ENCODE results near the gene GNE.
A peak's percentile ranks its signal among the peaks of the same experiment; 100 is the strongest.
"Not testable (repeated sequence)": the region's sequence is repeated elsewhere in the genome, so short reads cannot be mapped to it uniquely, and the experiment has no call there.

The GNE gene

DNA sequence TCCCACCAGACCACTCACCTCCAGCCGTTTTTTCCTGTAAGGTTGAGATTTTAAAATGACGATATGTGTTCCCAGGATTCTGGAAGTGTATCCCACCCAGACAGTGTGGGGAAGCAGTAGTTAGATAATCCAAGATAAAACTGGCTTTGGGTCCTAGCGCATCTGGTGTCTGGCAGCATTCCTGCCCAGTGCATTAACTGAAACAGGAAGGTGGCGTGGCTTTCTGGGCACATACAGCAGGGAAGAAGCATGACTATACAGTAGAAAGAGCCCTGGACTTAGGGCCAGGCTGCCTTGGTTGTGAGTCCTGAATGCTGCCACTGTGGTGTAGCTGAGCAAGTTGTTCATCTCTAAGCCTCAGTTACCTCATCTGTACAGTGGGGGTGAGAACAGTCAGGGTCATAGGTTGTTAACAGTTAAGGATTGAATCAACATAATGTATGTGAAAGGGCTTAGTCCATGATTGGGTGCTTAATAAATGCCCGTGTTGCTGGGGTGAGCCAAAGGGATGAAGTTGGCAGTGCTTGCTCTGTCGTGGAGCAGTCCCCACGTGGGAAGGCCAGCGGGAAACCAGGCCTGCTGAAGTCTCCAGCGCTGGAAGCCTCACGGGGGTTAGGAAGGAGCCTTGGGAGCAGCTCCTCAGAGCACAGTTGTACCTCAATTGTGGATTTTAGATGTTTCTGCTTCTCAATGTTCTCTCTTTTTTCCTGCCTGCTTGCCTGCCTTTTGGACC lies 49.6 kb downstream of the GNE start:
- no peak for DNase-seq (ENCODE audit: low read depth in 2 of 3, low spot score in 2 of 3)

DNA sequence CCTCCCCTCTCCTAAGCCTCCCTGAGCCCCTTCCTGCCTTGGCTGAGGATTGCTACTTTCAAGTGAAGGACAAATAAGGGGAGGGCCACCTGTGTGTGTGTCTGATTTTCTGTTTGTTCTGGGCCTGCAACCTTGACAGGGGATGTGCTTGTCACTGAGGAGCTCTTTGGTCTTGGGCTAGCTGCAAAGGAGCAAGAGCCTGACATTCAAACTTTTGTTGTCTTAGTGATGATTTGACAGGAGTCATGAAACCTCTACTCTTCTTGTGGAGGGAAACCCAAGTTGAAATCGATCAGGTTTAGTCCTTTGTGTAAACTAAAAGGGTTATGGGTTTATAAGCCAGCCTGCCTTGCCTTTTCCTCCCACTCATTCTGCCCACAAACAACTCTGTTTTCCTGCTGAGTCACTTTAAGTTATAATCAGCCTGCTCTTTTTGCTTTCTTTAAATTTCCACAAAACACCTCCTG lies 50.7 kb downstream of the GNE start:
- no peak for DNase-seq (ENCODE audit: low read depth in 2 of 3, low spot score in 2 of 3)

DNA sequence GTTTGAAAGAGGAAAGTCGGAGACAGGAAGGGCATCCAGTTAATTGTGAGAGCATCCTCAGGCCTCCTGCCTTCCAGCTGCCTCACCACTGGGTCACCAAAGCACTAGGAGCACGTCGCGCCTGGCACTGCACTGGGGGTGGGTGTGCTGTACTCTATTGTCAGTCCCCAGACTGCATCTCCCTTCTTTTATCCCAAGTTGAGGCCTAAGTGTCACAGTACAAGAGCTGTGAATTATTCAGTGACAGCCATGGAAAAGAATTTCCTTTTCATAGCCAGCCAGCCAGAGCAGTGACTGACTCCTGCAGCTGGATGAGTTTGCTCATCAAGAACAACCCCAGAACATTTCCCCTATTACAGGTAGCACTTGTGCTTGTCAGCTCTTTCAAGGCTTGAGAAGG lies 51.2 kb downstream of the GNE start:
- DNase-seq (ENCODE audit: low read depth in 2 of 3, low spot score in 2 of 3), result no peak

DNA sequence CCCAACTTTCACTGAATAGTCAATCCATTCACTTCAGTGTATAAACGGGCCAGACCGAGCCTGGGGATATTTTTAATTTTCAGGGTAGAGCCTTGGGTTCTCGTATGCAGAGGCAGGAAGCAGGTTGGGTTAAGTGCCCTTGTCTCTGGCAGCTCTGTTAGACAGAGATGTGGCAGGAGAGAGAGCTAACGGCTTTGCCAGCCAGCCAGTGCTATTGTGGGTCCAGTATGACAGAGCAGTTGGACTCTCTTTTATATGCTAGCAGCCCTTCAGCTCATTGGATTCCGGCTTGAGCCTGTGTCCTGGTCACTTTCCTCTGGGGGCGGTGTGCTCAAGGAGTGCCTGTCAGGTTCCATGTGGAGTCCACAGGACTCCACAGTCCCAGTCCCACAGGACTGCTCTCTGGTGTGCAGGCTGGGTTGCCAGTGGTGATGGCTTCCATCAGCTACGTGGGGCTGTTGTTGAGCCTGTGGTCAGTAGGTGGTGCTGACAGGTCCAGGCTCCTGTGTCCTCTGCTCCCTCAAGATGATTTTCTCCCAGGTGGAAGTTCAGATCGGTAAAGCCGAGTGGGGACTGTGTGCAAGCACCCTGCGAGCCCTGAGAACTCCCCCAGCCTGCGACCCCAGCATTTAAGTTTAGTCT lies 53.2 kb downstream of the GNE start:
- DNase-seq (ENCODE audit: low read depth in 2 of 3, low spot score in 2 of 3), result no peak

DNA sequence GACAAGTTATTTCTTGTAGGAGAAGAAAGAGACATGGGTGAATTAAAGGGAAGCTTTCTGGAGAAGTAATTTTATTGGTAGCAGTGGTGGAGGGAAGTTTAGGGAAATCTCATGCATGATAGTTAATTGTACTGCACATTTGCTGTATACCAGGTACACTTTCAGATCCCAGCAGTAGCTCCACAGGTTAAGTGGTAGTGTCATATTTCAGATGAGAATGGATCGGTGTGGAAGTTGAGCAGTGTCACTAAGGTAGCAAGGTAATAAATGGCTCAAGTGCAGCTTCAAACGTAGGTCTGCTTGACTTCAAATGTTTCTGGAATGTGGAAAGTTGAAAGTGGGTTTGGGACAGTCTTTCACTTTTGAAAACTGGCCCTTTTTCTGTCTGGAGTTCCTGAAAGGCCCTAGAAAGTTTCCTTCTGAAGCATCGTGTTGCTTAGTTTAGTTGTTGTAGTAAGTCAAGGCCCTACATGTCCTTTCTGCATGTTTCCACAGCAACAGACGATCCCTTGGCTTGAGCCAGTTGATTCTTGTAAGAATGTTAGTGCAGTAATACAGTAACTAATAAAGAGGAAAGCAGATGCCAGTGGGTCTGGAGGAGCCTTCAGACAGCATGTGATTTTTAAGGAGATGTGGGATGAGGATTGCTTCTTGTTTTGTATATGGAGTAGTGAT lies 63.8 kb downstream of the GNE start:
- DNase-seq (ENCODE audit: low read depth in 2 of 3, low spot score in 2 of 3), result no peak

DNA sequence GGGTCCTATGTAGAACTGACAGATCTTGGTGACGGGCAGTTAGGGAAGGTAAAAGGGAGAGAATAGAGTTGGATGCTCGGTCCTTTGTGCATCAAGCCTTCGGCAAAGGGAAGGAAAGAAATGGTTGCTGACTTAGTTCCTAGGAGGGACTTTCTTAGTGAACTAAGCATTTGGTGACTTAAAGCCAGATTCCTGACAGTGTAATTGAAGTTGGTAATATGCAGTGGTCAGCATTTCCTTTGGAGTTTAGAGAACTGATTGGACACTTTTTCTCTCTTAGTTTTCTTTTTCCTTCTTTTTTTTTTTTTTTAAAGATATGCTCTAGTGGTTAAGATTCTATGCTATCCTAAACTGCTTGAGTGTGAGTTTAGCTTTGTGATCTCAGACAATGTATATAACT lies 65.2 kb downstream of the GNE start:
- DNase-seq (ENCODE audit: low read depth in 2 of 3, low spot score in 2 of 3), result no peak

DNA sequence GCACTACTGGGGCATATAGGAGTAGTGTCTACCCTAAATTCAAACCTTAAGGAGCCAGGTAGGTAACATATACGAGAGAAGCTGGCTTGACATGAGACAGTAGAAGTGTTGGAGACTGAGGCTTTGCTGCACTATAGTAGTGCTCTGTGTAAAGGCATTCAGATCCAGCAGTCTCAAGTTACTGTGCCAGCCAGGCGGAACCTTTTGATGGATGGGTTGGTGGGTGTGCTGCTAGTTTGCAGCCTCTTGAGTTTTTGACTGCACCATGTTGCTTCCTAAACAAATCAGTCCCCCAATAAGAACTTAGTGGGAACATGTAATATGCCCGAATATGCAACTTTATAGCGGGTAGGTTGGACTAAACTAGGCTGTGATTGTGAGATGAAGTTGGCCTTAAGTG lies 66.1 kb downstream of the GNE start:
- DNase-seq (ENCODE audit: low read depth in 2 of 3, low spot score in 2 of 3), result no peak

DNA sequence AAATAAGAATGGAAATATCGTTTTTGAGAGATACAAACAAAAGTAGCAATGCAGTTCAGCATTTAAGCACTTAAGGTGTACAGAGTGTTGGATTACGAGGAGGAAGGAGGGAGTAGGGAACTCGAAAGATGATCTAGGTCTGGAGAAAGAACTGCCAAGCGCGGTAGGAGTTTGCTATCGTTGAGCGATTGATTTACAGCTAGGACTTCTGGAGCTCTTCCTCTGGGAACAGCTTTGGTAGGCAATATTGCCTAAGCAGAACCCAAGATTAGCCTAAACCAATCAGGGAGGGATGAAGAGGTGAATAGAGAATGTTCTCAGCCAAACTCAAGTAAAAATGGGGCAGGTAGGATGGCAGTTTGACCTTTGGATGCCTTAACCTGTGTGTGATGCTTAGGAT lies 66.6 kb downstream of the GNE start:
- DNase-seq (ENCODE audit: low read depth in 2 of 3, low spot score in 2 of 3), result no peak

DNA sequence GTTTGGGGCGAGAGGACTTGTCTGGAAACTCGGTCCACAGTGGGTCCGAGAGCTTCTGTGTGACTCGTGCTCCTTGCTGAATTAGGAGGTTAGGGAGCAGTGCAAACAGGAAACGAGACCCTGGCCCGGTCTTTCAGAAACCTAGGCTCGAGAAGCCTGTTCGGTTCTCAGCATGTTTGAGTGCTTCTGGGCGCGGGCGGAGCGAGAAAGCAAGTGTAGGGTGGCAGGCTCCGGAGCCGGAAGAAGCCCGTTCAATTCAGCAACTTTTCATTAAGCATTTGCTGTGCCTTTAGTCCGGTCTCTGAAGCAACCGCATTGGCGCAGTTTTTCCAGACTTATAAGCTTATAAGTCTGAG lies 67.0 kb downstream of the GNE start:
- peak in 1 of 3 experiments; percentile 12 for DNase-seq (ENCODE audit: low read depth in 2 of 3, low spot score in 2 of 3)

DNA sequence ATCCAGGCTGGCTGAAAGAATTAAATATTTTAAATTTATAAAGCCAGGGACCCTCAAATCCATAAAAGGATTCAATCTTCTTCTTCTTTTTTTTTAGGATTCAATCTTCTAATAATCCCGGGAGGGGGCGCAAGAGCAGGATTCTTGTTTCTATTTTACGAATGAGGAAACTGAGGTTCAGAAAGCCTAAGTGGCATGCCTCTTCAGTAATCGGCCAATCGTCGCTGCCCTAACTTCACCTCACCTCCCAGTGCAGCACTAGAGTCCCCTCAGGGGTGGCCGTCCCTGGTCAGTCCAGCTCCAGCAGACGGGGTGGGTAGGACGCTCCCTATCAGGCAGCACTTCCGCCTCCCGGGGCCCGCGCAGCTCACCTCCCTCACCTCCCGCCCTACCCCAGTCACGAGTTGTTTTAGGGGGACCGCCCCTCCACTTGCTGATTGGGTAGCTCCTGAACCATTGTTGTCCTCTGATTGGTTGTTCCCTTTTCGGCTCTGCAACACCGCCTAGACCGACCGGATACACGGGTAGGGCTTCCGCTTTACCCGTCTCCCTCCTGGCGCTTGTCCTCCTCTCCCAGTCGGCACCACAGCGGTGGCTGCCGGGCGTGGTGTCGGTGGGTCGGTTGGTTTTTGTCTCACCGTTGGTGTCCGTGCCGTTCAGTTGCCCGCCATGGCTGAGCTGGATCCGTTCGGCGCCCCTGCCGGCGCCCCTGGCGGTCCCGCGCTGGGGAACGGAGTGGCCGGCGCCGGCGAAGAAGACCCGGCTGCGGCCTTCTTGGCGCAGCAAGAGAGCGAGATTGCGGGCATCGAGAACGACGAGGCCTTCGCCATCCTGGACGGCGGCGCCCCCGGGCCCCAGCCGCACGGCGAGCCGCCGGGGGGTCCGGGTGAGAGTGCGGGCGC lies 67.6 kb downstream of the GNE start, which contains the start of gene CLTA:
Gene CLTA, plus strand, starts transcription at position 534 of the 902 bp plus-strand sequence. Its CDS starts 136 bp downstream, at position 670.
- DNase-seq (ENCODE audit: low read depth in 2 of 3, low spot score in 2 of 3), result peak; percentile 73 to 86 (median 81)

DNA sequence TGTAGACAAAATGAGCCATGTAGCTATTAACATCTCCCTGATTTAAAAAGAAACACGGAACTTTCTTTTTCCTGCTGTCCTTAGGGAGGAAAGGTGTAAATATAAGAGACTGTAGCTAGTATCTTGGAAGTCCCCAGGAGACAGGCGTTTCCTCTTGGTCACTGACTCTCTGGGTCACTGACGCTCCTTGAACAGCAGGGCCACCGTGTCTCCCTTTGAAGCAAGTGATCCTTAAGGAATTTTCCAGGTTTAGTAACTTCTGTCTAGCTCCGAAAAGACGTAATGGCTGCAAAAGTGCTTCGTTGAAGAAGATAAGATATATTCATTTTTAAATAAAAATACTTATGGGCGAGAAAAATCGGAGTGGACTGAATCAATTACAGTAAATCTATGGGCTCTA lies 68.3 kb downstream of the GNE start:
- no peak for DNase-seq (ENCODE audit: low read depth in 2 of 3, low spot score in 2 of 3)

DNA sequence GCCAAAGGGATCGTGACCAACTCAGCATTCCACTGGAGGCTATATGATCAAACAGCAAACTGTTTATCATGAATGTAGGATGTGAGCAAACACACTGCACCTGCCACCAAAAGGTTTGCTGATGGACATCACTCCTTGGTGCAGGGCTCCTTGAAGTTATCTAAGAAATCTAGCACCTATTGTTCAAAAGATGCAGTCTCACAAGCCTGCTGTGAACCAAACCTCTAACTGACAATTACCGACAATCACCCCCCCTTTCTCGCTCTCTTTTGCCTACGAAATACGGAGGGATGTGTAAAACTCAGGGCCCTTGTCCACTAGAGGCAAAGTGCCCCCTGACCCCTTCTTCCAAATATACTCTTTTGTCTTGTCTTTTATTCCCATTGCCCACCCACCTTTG lies 70.0 kb downstream of the GNE start:
- DNase-seq (ENCODE audit: low read depth in 2 of 3, low spot score in 2 of 3), result no peak

DNA sequence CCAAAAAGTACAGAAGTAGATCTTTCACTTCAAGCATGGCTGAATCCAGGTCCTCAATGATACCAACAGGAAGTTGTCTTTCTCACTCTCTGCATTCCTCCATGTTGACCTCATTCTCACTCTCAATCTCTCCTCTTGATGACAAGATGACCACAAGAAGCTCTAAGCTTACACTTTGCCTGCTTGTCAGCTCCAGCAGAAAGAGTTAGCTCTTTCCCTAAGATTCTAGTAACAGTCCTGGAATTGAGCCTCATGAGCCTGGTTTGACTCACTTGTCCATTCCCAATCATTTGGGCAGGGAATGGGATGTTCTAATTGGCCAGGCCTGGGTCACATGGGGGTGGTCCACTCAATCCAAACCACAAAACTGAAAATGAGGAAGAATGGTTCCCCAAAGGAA lies 70.8 kb downstream of the GNE start:
- no peak for DNase-seq (ENCODE audit: low read depth in 2 of 3, low spot score in 2 of 3)

DNA sequence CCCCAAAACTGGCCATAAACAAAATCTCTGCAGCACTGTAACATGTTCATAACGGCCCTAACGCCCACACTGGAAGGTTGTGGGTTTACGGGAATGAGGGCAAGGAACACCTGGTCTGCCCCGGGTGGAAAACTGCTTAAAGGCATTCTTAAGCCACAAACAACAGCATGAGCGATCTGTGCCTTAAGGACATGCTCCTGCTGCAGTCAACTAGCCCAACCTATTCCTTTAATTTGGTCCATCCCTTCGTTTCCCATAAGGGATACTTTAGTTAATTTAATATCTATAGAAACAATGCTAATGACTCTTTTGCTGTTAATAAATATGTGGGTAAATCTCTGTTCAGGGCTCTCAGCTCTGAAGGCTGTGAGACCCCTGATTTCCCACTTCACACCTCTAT lies 78.0 kb downstream of the GNE start:
- not testable (repeated sequence) for DNase-seq (ENCODE audit: low read depth in 2 of 3, low spot score in 2 of 3)

DNA sequence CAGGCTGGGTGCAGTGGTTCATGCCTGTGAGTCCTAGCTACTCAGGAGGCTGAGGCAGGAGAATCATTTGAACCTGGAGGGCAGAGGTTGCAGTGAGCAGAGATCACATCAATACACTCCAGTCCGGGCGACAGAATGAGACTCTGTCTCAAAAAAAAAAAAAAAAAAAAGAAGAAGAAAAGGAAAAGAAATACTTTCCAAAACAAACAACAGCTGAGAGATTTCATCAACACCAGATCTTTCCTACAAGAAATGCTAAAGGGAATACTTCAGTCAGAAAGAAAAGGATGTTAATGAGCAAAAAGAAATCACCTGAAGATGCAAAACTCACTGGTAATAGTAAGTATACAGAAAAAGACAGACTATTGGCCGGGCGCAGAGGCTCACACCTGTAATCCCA lies 80.7 kb downstream of the GNE start:
- DNase-seq (ENCODE audit: low read depth in 2 of 3, low spot score in 2 of 3), result no peak

DNA sequence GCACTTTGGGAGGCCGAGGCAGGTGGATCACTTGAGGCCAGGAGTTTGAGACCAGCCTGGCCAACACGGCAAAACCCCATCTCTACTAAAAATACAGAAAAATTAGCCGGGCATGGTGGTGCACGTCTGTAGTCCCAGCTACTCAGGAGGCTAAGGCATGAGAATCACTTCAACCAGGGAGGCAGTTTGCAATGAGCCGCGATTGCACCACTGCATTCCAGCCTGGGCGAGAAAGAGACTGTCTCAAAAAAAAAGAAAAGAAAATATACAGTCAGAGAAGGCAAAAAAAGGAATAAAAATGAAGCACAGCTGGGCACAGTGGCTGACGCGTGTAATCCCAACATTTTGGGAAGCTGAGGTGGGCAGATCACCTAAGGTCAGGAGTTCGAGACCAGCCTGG lies 81.8 kb downstream of the GNE start:
- not testable (repeated sequence) for DNase-seq (ENCODE audit: low read depth in 2 of 3, low spot score in 2 of 3)

DNA sequence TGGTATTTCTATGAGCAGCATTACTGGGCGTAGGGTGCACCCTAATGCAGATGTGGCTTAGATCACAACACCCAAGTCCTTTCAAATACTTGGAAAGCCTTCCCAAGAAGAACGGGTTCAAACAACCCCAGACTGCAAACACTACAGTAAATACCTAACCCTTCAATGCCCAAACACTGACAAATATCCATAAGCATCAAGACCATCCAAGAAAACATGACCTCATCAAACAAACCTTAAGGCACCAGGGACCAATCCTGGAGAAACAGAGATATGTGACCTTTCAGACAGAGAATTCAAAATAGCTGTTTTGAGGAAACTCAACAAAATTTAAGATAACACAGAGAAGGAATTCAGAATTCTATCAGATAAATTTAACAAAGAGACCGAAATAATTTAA lies 83.0 kb downstream of the GNE start:
- not testable (repeated sequence) for DNase-seq (ENCODE audit: low read depth in 2 of 3, low spot score in 2 of 3)

DNA sequence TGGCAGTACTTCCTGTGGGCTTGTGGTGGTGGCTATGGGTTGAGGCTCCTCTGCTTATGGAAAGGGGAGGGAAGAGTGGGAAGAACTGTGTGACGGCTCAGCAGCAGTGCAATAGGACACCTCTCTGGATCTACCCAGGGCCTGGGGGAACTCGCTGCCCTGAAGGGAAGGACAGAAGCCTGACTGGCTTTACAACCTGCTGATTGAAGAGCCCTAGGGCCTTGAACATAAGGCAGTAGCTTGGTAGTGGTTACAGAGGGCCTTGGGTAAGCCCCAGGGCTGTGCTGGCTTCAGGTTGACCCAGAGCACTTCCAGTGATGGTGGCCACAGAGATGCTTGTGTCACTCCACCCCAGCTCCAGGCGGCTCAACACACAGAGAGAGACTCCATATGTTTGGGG lies 83.5 kb downstream of the GNE start:
- DNase-seq (ENCODE audit: low read depth in 2 of 3, low spot score in 2 of 3), result no peak

DNA sequence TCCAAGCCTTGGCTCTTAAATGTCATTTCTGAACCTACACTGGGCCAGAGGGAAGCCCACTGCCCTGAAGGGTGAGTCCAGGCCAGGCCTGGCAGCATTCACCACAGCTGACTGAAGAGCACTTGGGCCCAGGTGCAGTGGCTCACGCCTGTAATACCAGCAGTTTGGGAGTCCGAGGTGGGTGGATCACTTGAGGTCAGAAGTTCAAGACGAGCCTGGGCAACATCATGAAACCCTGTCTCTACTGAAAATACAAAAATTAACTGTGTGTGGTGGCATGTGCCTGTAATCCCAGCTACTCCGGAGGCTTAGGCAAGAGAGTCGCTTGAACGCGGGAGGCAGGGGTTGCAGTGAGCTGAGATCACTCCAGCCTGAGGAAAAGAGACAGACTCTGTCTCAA lies 84.0 kb downstream of the GNE start:
- no peak for DNase-seq (ENCODE audit: low read depth in 2 of 3, low spot score in 2 of 3)

DNA sequence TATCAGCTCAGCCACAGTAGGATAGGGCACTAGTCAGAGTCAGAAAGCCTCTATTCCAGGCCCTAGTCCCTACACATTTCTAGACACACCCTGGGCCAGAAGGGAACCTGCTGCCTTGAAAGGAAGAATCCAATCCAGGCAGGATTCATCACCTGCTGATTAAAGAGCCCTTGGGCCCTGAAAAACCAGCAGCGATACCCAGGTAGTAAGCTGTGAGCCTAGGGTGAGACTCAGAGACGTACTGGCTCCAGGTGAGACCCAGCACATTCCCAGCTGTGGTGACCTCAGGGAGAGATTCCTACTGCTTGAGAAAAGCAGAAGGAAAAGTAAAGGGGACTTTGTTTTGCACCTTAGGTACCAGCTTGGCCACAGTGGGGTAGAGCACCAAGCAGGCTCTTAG lies 84.4 kb downstream of the GNE start:
- no peak for DNase-seq (ENCODE audit: low read depth in 2 of 3, low spot score in 2 of 3)

DNA sequence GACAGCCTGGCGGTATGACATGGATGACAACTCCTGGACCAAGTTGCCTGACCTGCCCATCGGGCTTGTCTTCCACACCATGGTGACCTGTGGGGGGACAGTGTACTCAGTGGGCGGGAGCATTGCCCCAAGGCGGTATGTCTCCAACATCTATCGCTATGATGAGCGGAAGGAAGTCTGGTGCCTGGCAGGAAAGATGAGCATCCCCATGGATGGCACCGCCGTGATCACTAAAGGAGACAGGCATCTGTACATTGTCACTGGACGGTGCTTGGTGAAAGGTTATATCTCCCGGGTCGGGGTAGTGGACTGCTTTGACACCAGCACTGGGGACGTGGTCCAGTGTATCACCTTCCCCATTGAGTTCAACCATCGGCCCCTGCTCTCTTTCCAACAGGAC lies 87.7 kb downstream of the GNE start:
- no peak for DNase-seq (ENCODE audit: low read depth in 2 of 3, low spot score in 2 of 3)

All from activated CD8-positive, alpha-beta memory T cell treated with anti-CD3 and anti-CD28 coated beads for 48 hours (primary cell).